ENCODE results near the gene SPAG16.

SPAG16 gene

GRCh38 chr2:213284105-213285090 is at the start of gene SPAG16:
SPAG16 (plus strand) TSS chr2:213284464.
- peak; percentile 98 for DNase-seq

GRCh38 chr2:213234641-213235040 is 49.6 kb upstream of the SPAG16 start:
- DNase-seq: no peak

- no peak for DNase-seq
Measured at GRCh38 chr2:213235741-213236140, 48.5 kb upstream of the SPAG16 start.

GRCh38 chr2:213237251-213237650 is 47.0 kb upstream of the SPAG16 start:
- no peak for DNase-seq

- no peak for DNase-seq
Measured at GRCh38 chr2:213237787-213238186, 46.5 kb upstream of the SPAG16 start.

- DNase-seq: no peak
Measured at GRCh38 chr2:213238753-213239495, 45.3 kb upstream of the SPAG16 start.

GRCh38 chr2:213241817-213242216 is 42.4 kb upstream of the SPAG16 start:
- DNase-seq: no peak

- no peak for DNase-seq
Measured at GRCh38 chr2:213242653-213243052, 41.6 kb upstream of the SPAG16 start.

GRCh38 chr2:213243189-213244044 is 40.8 kb upstream of the SPAG16 start:
- DNase-seq: no peak

GRCh38 chr2:213246497-213247281 is 37.6 kb upstream of the SPAG16 start:
- no peak for DNase-seq

GRCh38 chr2:213247566-213247965 is 36.7 kb upstream of the SPAG16 start:
- no peak for DNase-seq

- no peak for DNase-seq
Measured at GRCh38 chr2:213248637-213249036, 35.6 kb upstream of the SPAG16 start.

GRCh38 chr2:213249502-213249901 is 34.8 kb upstream of the SPAG16 start:
- DNase-seq: no peak

- DNase-seq: no peak
Measured at GRCh38 chr2:213251618-213252017, 32.6 kb upstream of the SPAG16 start.

- no peak for DNase-seq
Measured at GRCh38 chr2:213252206-213252605, 32.1 kb upstream of the SPAG16 start.

GRCh38 chr2:213253162-213253561 is 31.1 kb upstream of the SPAG16 start:
- no peak for DNase-seq

- no peak for DNase-seq
Measured at GRCh38 chr2:213259266-213259665, 25.0 kb upstream of the SPAG16 start.

GRCh38 chr2:213261237-213261636 is 23.0 kb upstream of the SPAG16 start:
- no peak for DNase-seq

- no peak for DNase-seq
Measured at GRCh38 chr2:213261715-213262114, 22.5 kb upstream of the SPAG16 start.

GRCh38 chr2:213265679-213266078 is 18.6 kb upstream of the SPAG16 start:
- DNase-seq: no peak

- DNase-seq: no peak
Measured at GRCh38 chr2:213266421-213266820, 17.8 kb upstream of the SPAG16 start.

- no peak for DNase-seq
Measured at GRCh38 chr2:213271947-213272346, 12.3 kb upstream of the SPAG16 start.

Measured in right forelimb (tissue), 1 donor.